Astrocyte of the cerebellum (primary cell): ENCODE data around the gene WNT10A.

ENCODE experiments used
- DNase-seq: peaks from one replicate; pipeline ENCODE4 v3.0.0-alpha.2; 2011; ENCODE audit warnings: low read depth
- H3K4me3 ChIP-seq: 2 replicates; pipeline ENCODE4 v1.5.1; 2011; ENCODE audit warnings: mild to moderate bottlenecking, low read depth, low read length, moderate library complexity
- CTCF ChIP-seq: IDR thresholded peaks from 2 replicates; pipeline ENCODE4 v1.5.1; 2012; ENCODE audit warnings: low read length, low read depth, moderate library complexity, mild to moderate bottlenecking; ENCODE audit errors: missing control alignments
- in situ Hi-C: cut with HindIII; loops from 2 replicates; pipeline ENCODE4 v1.10.0; 2017; ENCODE audit warnings: low sequenced_read_pairs

The WNT10A gene

GRCh38 chr2:218880859-218881594 lies 375 bp downstream of the WNT10A start:
- no peak for TF ChIP-seq CTCF
- no peak for DNase-seq
- H3K4me3 ChIP-seq, result no peak overlapping the region
- in situ Hi-C loops, result no loop called here

- no peak overlapping the region for H3K4me3 ChIP-seq
- TF ChIP-seq CTCF, result no peak
- no peak for DNase-seq
- in situ Hi-C loops, result no loop called here
Measured at GRCh38 chr2:218881744-218882460, 1.2 kb downstream of the WNT10A start.

- TF ChIP-seq CTCF, result no peak
- in situ Hi-C loops, result no loop called here
- no peak overlapping the region for H3K4me3 ChIP-seq
- no peak for DNase-seq
Measured at GRCh38 chr2:218882461-218882816, 1.8 kb downstream of the WNT10A start.

- TF ChIP-seq CTCF, result no peak
- in situ Hi-C loops, result no loop called here
- no peak for DNase-seq
- H3K4me3 ChIP-seq, result no peak overlapping the region
Measured at GRCh38 chr2:218882866-218883366, 2.3 kb downstream of the WNT10A start.

- DNase-seq, result no peak
- in situ Hi-C loops, result no loop called here
- TF ChIP-seq CTCF, result no peak
- no peak overlapping the region for H3K4me3 ChIP-seq
Measured at GRCh38 chr2:218883491-218884490, 3.1 kb downstream of the WNT10A start.

GRCh38 chr2:218884519-218884918 lies 3.9 kb downstream of the WNT10A start:
- DNase-seq, result no peak
- H3K4me3 ChIP-seq, result no peak overlapping the region
- in situ Hi-C loops, result no loop called here
- no peak for TF ChIP-seq CTCF
